HCT116 (cell line): ENCODE data around the gene PCYT1B. TPM values are rescaled to one million over a fixed set of nuclear protein-coding genes. Genes with fewer than 3 reads are reported as not detected.

Experiments used
- ATAC-seq: fragments of 200-7000 bp; cut with Tn5 transposase; 2 replicates; pipeline ENCODE4 v1.9.1; 2020; ENCODE audit warnings: mild to moderate bottlenecking, moderate library complexity
- Bru-seq: library from RNA; stranded (reverse); fragments of 400-500 nt; gene quantifications from one replicate; lab custom pipeline; 2021; lab: Mats Ljungman, UMichigan
- BruChase-seq, 2 experiments: library from RNA; stranded (reverse); fragments of 400-500 nt; gene quantifications; one replicate each; lab custom pipeline; 2021; lab: Mats Ljungman, UMichigan
- BruUV-seq: library from RNA; stranded (reverse); fragments of 400-500 nt; replicated peaks from 2 replicates; lab custom pipeline; 2021; lab: Mats Ljungman, UMichigan
- CTCF ChIA-PET: fragments of 300-600 bp; sonication (Branson Sonifier 250); formaldehyde crosslinking; loops from one replicate; lab custom pipeline; 2021; ENCODE audit warnings: antibody characterized with exemption; lab: Charles Lee
- POLR2A ChIA-PET: fragments of 300-600, 350-600 bp; sonication (Branson Sonifier 250); formaldehyde crosslinking; loops from one replicate; lab custom pipeline; 2021; ENCODE audit warnings: antibody characterized with exemption; lab: Charles Lee
- RAD21 ChIA-PET, 2 experiments: fragments of 300-600 bp; sonication (Branson Sonifier 250); formaldehyde crosslinking; loops; one replicate each; lab custom pipeline; 2023; ENCODE audit warnings: low total read pairs in 2 of 2; ENCODE audit not compliant: uncharacterized antibody in 2 of 2, unreplicated experiment in 2 of 2, low non-redundant PET in 1 of 2; lab: Charles Lee
- DNase-seq: peaks from one replicate; pipeline ENCODE4 v3.0.0-alpha.2; 2010; ENCODE audit warnings: low read depth, low spot score
- H2AFZ ChIP-seq: fragments of 200-600 bp; shearing (Covaris generic), sonication (generic); 2 replicates; pipeline ENCODE4 v1.6.1; 2017; ENCODE audit warnings: low read depth, mixed run types, mixed read lengths, antibody characterized with exemption, low read length; ENCODE audit not compliant: poor library complexity, severe bottlenecking
- H3K27ac ChIP-seq: 2 replicates; pipeline ENCODE4 v1.5.1; 2012; ENCODE audit warnings: low read depth, low read length
- H3K27me3 ChIP-seq: fragments of 200-600 bp; sonication (generic); 2 replicates; pipeline ENCODE4 v1.6.1; 2016; ENCODE audit warnings: mixed run types, low read length, mixed read lengths; ENCODE audit not compliant: insufficient read depth
- H3K36me3 ChIP-seq, 2 experiments: fragments of 200-500 bp in 1 of 2; fragments of 200-600 bp in 1 of 2; sonication (Bioruptor generic) in 1 of 2; sonication (generic) in 1 of 2; 2 replicates each; pipeline versions ENCODE4 v1.5.1 to v1.6.1; 2014 to 2016; ENCODE audit warnings: low read length in 2 of 2, inconsistent platforms in 1 of 2, mixed read lengths in 1 of 2, mixed run types in 1 of 2; ENCODE audit not compliant: insufficient read depth in 2 of 2, control insufficient read depth in 1 of 2
- H3K4me1 ChIP-seq, 2 experiments: fragments of 200-600 bp in 1 of 2; sonication (generic) in 1 of 2; 2 replicates each; pipeline versions ENCODE4 v1.5.1 to v1.6.1; 2012 to 2017; ENCODE audit warnings: low read length in 2 of 2, inconsistent platforms in 1 of 2, mild to moderate bottlenecking in 1 of 2, mixed read lengths in 1 of 2, mixed run types in 1 of 2, moderate library complexity in 1 of 2; ENCODE audit not compliant: insufficient read depth in 2 of 2, control insufficient read depth in 1 of 2
- H3K4me2 ChIP-seq: fragments of 200-600 bp; sonication (generic); 2 replicates; pipeline ENCODE4 v1.6.1; 2017; ENCODE audit warnings: mixed run types, low read length, mixed read lengths
- H3K4me3 ChIP-seq, 2 experiments: fragments of 200-600 bp in 1 of 2; sonication (generic) in 1 of 2; replicated peaks in 1 of 2; 2 replicates each; pipeline ENCODE4 v1.5.1; 2011 to 2016; ENCODE audit warnings: low read length in 2 of 2, control low read depth in 1 of 2, low read depth in 1 of 2, mild to moderate bottlenecking in 1 of 2, mixed read lengths in 1 of 2, mixed run types in 1 of 2
- H3K79me2 ChIP-seq: fragments of 200-600 bp; sonication (generic); 2 replicates; pipeline ENCODE4 v1.6.1; 2017; ENCODE audit warnings: mild to moderate bottlenecking, mixed run types, low read length, moderate library complexity, mixed read lengths; ENCODE audit not compliant: insufficient read depth
- H3K9ac ChIP-seq: fragments of 200-600 bp; sonication (generic); 2 replicates; pipeline ENCODE4 v1.6.1; 2016; ENCODE audit warnings: low read length, mixed read lengths
- H3K9me2 ChIP-seq: fragments of 200-600 bp; sonication (generic), shearing (Covaris generic); 2 replicates; pipeline ENCODE4 v1.6.1; 2017; ENCODE audit warnings: mixed run types, mild to moderate bottlenecking, moderate library complexity; ENCODE audit not compliant: insufficient read depth
- H3K9me3 ChIP-seq, 2 experiments: fragments of 200-500 bp in 1 of 2; fragments of 200-600 bp in 1 of 2; sonication (Bioruptor generic) in 1 of 2; sonication (generic) in 1 of 2; 2 replicates each; pipeline ENCODE4 v1.6.1; 2014 to 2017; ENCODE audit warnings: low read length in 2 of 2, mixed read lengths in 2 of 2, inconsistent platforms in 1 of 2, low read depth in 1 of 2, mild to moderate bottlenecking in 1 of 2, mixed run types in 1 of 2, moderate library complexity in 1 of 2; ENCODE audit not compliant: control insufficient read depth in 1 of 2, insufficient read depth in 1 of 2
- H4K20me1 ChIP-seq: fragments of 200-600 bp; sonication (generic), shearing (Covaris generic); 2 replicates; pipeline ENCODE4 v1.6.1; 2017; ENCODE audit warnings: mixed run types, mild to moderate bottlenecking, moderate library complexity; ENCODE audit not compliant: insufficient read depth
- ATF3 ChIP-seq: IDR thresholded peaks from 2 replicates; pipeline ENCODE4 v1.6.1; 2012
- CEBPB ChIP-seq: IDR thresholded peaks from 2 replicates; pipeline ENCODE4 v1.6.1; 2012; ENCODE audit warnings: low read depth
- EGR1 ChIP-seq: IDR thresholded peaks from 2 replicates; pipeline ENCODE4 v1.6.1; 2012; ENCODE audit warnings: low read depth
- ELF1 ChIP-seq: IDR thresholded peaks from 2 replicates; pipeline ENCODE4 v1.6.1; 2012; ENCODE audit warnings: low read depth, borderline replicate concordance
- EZH2 ChIP-seq: fragments of 200-600 bp; sonication (generic); IDR thresholded peaks from 2 replicates; pipeline ENCODE4 v1.6.1; 2017; ENCODE audit warnings: antibody characterized with exemption, mixed run types
- FOSL1 ChIP-seq: IDR thresholded peaks from 2 replicates; pipeline ENCODE4 v1.6.1; 2012; ENCODE audit warnings: low read depth
- JUND ChIP-seq: IDR thresholded peaks from 2 replicates; pipeline ENCODE4 v1.6.1; 2012
- POLR2A ChIP-seq: IDR thresholded peaks from 2 replicates; pipeline ENCODE4 v1.7.0; 2011; ENCODE audit warnings: borderline replicate concordance; ENCODE audit not compliant: insufficient read depth, insufficient read length; ENCODE audit errors: extremely low read depth
- POLR2AphosphoS5 ChIP-seq: IDR thresholded peaks from 2 replicates; pipeline ENCODE4 v1.6.1; 2011; ENCODE audit warnings: mild to moderate bottlenecking, low read depth, low read length, moderate library complexity
- REST ChIP-seq: IDR thresholded peaks from 2 replicates; pipeline ENCODE4 v1.6.1; 2012; ENCODE audit warnings: low read depth
- SIN3A ChIP-seq: IDR thresholded peaks from 2 replicates; pipeline ENCODE4 v1.6.1; 2012; ENCODE audit warnings: low read depth
- SRF ChIP-seq: IDR thresholded peaks from 2 replicates; pipeline ENCODE4 v1.6.1; 2012; ENCODE audit warnings: low read depth
- ZBTB33 ChIP-seq: IDR thresholded peaks from 2 replicates; pipeline ENCODE4 v1.6.1; 2011; ENCODE audit warnings: mild to moderate bottlenecking, low read length, moderate library complexity; ENCODE audit not compliant: insufficient replicate concordance; ENCODE audit errors: extremely low read depth
- intact Hi-C: fragments of 100-400 bp; cut with micrococcal nuclease; formaldehyde crosslinking; loops from 2 replicates; pipeline ENCODE4 v1.10.0; 2022
- long read RNA-seq: library from polyadenylated mRNA; unstranded; transcript quantifications from one replicate; pipeline ENCODE4 v2.0.0, GENCODE V29; 2021; ENCODE audit not compliant: unreplicated experiment
- polyA plus RNA-seq: library from polyadenylated mRNA; unstranded; fragments of >200 nt; gene quantifications from 2 replicates; pipeline ENCODE4 v1.2.1, GENCODE V29; 2012; ENCODE audit warnings: missing spikeins
- total RNA-seq: library from RNA; stranded (reverse); gene quantifications from one replicate; pipeline ENCODE4 v1.2.1, GENCODE V29; 2021; ENCODE audit not compliant: unreplicated experiment

The PCYT1B gene
- total RNA-seq (not detected), Bru-seq, nascent RNA (not detected), BruChase-seq, experiment 1, labeled RNA remaining after a 6-hour chase (not detected), BruChase-seq, experiment 2, labeled RNA remaining after a 2-hour chase (not detected)
- not detected in 2 replicates for polyA plus RNA-seq
- long read RNA-seq: 0 reads

- ChIA-PET CTCF (no interaction called here), POLR2A (no interaction called here), RAD21 (no interaction called here)
- Histone ChIP-seq H3K27ac (no peak within 1 kb of the TSS), H3K4me2 (no peak within 1 kb of the TSS), H3K9me2 (no peaks in the 10 kb centered on the region), H3K9me3 (no peaks in the 10 kb centered on the region), H3K36me3 (no peaks in the 10 kb centered on the region), H3K4me3 (no peak within 1 kb of the TSS), H2AFZ (no peak within 1 kb of the TSS), H4K20me1 (no peaks in the 10 kb centered on the region), H3K79me2 (no peaks in the 10 kb centered on the region), H3K4me1 (no peaks in the 10 kb centered on the region), H3K27me3 (no peaks in the 10 kb centered on the region), H3K9ac (no peak within 1 kb of the TSS)
- ATAC-seq: no peak
- intact Hi-C loops: no loop called here
- DNase-seq: no peak
- BruUV-seq: no TSS peak
- TF ChIP-seq POLR2AphosphoS5 (no peak), EZH2 (no peak), ZBTB33 (no peak)
Measured at GRCh38 chrX:24647257-24648058, at the start of gene PCYT1B. Gene PCYT1B (minus strand): TSS chrX:24647347. CDS start chrX:24647105, 242 bp downstream.

GRCh38 chrX:24696294-24696693, 49.1 kb upstream of the PCYT1B start:
- DNase-seq: no peak
- RAD21 ChIA-PET: no interaction called here
- no peak overlapping the region for H3K9ac ChIP-seq
- no peaks in the 10 kb centered on the region; a peak in 1 of 4 replicates for H3K36me3 ChIP-seq
- peaks cover 3 to 14% of the 10 kb centered on the region in 2 experiments; a peak in 3 of 4 replicates for H3K4me1 ChIP-seq
- H3K4me3 ChIP-seq: no peak overlapping the region
- H3K79me2 ChIP-seq: peaks cover 62% of the 10 kb centered on the region
- CTCF ChIA-PET: no interaction called here
- H3K9me2 ChIP-seq: no peaks in the 10 kb centered on the region
- H3K27ac ChIP-seq: no peak overlapping the region
- POLR2A ChIA-PET: no interaction called here
- H3K27me3 ChIP-seq: no peaks in the 10 kb centered on the region
- H4K20me1 ChIP-seq: no peaks in the 10 kb centered on the region
- no peaks in the 10 kb centered on the region for H3K9me3 ChIP-seq
- no TSS peak for BruUV-seq
- no peak for ATAC-seq
- no peak overlapping the region for H2AFZ ChIP-seq
- no peak overlapping the region for H3K4me2 ChIP-seq
- intact Hi-C loops: no loop called here
- TF ChIP-seq JUND (no peak), SRF (no peak), ATF3 (no peak), SIN3A (no peak), REST (no peak), POLR2A (no peak), FOSL1 (no peak), ELF1 (no peak), EGR1 (no peak), CEBPB (no peak)
